Glomerular endothelial cell (primary cell): ENCODE measurements around the gene OTP. TPM values are rescaled to one million over a fixed set of nuclear protein-coding genes. Genes with fewer than 3 reads are reported as not detected.

Source experiments
- DNase-seq: peaks from one replicate; pipeline ENCODE4 v3.0.0-alpha.2; 2011; ENCODE audit warnings: low read depth, low spot score; ENCODE audit errors: extremely low read depth
- total RNA-seq: library from RNA; depleted of rRNA; stranded (reverse); fragments of >200 nt; gene quantifications from 2 replicates; pipeline ENCODE4 v1.2.3, GENCODE V29; 2015

OTP gene
- not detected in 2 replicates for total RNA-seq

DNA sequence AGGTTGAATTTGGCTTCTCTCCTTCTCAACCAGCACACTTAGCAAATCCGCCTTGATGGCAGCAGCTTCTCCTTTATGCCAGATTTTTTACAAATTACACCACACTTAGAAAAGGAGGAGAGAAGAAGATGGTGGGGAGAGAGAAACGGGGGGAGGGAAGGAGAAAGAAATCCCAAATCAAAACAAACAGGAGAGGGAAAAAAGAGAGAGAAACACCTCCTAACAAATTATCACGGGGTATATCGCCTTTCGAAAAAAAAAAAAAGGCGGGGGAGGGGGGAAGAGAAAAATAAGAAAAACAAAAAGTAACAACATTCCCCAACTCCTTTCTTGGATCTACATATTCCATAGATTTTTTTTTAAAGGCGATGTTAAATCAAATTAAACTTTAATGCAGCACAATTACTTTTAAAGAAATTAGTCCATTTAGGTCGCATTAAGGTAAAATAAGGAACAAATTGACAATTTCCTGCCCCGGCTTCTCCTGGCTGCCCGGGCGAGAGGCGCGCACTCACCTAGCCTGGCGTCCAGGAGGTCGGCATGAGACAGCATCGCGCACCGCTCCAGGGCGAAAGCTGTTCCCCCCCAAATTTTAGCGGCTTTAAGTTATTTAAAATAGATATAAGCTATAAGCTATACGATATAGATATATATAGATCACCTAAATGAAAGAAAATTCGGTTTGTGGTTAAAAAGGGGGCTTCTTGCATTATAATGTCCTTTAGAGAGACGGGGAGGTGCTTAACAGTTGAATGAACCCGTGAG, at the start of gene OTP:
OTP (minus strand) TSS at position 716 of the 765 bp plus-strand sequence; CDS start at position 552, 164 bp downstream.
- no peak for DNase-seq

DNA sequence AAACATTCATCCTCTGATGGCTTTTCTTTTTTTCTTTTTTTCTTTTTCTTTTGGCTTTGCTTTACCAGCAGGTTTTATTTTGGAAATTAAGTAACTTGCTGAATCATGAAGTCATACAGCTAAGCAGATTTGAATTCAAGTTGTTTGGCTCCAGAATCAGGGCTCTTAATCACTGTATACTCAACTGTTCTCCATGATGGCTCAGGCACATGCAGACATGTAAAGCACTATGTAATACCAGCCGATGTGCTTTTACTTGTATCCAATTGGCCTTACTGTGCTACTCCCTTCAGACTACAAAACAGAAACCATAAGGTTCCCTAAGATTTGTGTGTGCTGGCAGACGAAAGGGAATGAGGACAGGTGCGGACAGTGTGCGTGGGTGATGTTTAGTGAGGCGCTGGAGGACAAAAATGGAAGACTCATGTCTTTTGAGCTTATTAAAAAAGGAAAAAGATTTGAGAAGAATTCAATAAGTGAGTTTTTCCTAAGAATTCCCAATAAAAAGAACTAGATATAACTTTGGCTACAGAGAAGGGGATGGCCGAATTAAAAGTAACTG, 44.7 kb upstream of the OTP start:
- no peak for DNase-seq

DNA sequence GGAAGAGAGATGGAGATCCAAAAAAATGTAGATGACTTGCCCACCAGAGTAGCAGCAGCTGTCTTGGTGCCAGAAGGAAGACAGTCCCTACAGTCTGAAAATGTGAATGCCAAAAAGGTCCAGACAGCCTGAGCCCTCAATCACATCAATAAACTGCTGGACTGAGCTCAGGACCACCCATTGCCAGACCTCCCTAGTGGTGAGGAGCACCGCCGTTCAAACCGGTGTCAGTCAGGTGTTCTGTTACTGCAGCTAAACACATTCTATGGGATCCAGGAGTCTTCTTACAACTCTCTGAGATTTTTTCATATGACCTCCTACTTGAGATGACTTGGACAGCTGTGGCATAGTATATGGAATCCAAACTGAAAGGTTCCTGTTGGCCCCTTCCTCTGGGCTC, 32.0 kb upstream of the OTP start:
- DNase-seq: no peak

DNA sequence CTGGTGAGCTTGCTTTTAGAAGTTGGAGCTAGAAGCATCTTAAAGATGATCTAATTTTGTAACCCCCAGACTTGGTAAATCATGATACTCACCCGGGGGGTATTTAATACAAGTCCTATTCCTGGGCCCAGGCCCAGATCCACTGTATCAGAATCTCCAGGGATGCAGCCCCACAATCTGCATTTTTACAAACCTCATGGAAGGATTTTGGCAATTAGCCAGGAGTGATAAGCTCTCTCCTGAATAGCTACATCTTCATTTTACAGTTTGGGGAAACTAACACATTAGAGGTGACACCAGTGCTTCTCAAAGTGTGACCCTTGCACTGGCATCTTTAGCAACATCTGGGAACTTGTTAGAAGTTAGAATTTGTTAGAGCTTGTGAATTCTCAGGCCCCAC, 31.2 kb upstream of the OTP start:
- DNase-seq: no peak

DNA sequence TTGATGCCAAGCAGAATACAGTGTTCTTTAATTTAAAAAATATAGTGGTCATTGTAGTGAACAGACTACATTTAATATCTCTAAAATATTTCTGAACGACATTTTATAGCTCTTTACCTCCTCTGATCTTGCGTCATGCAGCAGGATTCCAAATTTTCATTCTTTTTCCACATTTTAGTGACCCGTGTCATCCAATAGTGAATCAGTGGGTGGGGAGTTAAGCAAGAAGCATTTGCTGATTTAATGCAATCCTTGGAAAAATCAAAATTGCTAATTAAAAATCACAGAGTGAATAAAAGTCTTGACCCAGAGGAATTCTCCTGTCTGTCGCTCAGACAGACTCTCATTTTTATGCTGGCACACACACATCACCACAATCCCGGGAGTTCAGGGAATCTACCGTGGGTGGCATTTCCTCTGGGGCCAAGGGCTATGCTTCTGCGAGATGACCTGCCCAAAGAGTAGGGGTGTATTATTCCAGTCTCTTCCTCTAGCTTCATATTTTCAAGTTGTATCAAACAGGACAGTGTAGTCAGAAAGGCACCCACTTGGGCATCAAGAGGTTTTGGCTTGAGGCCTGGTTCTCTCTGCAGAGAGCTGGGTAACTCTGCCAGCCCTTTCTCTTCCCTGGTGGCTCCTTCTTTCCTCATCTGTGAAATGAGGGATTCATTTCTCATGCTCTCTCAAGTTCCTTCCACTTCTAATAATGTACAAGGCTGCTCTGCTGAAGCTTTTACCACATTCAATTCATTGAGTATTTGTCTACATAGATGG, 24.8 kb upstream of the OTP start:
- no peak for DNase-seq

DNA sequence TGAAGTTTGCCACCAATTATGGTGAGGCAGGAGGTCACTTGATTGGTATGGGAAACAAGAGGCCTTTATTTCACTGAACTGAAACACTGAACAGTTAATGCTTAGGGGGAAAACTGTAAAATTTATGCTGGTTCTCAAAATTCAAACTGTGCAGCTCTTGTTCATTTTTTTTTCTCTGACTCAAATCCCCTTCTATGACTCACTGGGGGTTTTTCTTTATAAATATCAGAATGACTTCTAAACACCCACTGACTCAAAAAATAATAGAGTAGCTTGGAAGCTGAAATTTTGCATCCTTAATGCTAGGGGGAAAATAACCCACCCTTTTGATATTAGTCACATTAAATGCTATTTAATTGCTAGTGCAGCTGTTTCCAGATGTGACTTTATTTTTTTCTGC, 24.1 kb upstream of the OTP start:
- DNase-seq: no peak

DNA sequence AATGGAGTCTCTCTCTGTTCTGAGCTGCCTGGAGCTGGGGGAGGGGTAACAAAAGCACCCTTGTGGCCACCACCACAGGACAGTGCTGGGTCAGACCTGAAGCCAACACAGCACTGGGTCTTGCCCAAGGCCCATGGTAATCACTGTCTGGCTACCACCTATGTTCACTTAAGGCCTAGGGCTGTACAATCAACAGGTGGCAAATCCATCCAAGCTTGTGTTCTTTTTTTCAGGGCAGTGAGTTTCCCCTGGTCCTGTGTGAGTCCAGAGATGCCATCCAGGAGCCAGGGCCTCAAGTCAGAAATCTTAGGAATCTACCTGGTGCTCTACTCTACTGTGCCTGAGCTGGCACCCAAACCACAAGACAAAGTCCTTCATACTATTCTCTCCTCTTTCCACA, 20.1 kb upstream of the OTP start:
- no peak for DNase-seq

DNA sequence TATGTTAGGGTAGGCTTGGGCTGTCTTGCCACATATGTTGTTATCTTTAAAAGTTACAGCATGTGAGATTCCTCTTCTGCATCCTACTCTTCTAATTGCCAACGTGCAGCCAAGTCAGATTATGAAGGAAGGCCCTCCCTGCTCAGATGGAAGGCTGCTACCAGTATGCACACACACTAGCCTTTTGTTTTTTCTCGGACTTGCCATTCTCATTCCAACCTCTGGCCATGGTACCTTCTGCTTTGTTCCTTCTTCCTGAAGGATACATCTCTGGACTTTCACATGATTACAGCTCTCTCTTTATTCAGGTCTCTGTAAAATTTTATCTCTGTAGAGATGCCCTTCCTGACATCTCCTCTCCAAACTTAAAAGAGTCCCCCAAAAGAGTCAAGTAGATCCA, 12.8 kb upstream of the OTP start:
- no peak for DNase-seq

DNA sequence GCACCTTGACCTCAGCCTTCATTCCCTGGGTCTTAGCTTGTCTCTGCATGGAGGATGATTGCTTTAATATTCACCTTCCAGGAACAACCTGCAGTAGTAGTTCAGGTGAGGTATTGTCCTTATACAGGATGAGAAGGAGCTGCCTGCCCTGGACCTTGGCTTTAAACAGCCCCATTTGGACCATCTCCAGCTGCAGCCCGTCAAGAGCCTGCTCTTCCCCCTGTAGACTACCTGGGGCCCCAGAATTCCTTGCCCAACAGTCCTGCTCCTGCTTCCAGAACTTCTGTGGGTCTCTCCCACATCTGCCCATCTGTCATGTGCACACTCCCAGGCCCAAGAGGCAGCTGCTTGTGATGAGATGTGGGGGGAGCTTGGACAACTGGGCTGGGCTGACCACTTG, 12.2 kb upstream of the OTP start:
- DNase-seq: no peak

DNA sequence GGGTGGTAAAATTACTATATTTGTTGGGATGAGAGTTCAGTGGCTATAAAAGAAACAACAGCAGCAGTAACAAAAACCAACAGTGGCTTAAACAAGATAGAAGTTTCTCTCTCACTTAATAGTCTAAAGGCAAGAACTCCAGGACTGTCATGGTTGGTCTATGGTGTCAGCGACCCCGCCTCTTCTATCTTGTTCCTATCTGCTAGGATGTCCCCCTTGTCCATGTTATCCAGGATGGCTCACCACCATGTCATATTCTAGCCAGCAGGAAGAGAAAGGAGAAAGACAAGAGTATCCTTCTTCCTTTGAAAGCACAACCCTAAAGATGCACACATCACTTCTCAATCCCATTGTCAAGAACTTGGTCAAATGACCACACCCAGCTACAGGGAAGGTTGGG, 11.3 kb upstream of the OTP start:
- no peak for DNase-seq

DNA sequence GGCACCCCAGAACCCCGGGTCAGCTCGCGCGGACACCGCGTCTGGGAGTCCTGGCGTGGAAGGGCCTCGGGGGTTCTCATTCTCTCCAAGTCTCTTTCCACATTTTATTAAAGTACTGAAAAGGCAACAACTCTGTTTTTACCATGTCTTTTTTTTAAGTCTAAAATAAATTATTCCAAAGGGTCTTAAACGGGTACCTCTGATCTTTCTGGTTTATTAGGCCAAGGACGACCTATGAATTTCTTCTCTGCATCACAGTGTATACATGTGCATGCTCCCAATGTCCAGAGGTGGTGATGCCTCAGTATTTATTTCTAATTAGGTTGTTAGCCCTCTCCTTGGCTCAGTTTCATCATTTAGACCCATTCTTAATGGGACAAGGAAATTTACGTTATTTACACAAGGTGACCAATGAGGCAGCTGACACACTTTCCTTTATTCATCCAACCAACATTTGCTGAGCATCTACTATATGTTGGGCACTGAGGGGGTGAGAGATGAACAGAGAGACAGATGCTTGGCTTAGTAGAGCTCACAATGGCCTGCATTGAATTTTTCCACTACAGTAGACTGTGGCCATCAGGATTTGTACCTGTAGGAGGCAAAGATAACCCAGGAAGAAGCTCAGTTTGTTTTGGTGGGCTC, 7.6 kb upstream of the OTP start:
- DNase-seq: no peak

DNA sequence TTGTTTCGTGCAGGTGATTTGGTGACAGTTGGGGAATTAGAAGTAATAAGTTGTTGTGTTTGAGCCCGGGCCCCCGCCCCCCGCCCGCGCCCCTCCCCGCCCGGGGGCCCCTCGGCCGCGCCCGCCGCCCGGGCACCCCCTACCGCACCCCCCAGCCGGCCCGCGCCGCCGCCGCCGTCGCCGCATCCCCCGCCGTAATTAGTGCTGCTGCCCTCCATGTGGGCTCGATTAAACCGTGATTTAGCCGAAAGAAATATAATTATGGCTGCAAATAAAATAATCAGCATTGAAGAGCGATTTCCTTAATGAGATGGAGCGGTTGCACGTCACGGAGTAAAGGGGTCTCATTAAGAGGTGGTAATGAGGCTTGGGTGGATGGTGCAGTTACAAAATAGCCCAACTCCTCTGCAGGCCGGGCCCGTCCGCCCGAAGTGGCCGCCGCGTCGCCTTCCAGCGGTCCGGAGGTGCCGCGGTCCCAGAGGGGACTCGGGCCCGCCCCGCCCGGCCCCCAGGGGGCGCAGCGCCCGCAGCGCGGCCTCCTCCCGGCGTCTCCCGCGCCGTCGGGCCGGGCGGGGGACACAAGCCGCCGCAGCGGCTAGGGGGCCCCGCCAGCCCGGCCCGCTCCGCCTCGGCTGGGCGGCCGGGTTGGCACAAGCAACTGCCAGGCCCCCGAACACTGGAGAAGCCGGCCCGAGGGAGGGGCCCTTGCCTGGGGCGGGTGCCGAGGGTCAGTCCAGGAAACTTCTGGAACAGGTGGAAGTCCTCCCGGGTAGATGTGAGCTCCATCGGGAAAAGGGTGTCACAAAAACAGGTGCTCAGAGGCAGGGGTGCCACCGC, 6.9 kb upstream of the OTP start:
- DNase-seq: no peak

DNA sequence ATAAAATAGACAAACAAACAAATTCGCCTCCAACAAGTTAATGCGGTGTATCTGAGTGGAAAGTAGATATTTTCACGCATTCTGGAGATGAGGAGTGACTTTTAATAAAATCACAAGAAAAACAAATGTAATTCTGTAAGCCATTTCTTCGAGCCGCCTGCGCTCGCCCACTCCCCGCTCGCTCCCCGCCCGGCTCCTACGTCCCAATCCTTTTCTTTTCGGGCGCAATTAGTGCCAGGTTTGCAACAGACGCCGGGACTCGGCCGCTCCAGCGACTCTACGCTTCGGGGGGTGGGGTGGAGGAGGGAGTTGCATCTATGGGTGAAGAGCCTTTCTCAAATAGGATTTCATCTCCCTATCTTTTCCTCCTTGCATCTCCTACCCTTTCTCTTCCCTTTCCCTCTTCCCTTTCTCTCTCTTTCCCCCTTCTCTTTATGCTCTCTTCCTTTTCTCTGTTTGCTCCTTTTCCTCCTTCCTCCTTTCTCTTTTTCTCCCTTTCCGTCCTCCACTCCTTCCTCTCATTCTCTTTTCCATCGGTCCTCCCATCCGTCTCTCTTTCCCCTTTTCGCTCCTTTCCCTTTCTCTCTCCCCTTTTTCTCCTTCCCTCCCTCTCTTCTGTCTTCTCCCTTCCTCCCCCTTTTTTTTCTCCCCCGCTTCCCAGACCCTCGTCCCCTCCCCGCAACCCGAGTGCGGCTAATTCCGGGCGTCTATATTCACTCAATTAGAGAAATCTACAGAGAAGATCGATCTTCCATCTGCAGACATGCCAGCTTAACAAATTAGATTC, 6.1 kb upstream of the OTP start:
- DNase-seq: no peak

DNA sequence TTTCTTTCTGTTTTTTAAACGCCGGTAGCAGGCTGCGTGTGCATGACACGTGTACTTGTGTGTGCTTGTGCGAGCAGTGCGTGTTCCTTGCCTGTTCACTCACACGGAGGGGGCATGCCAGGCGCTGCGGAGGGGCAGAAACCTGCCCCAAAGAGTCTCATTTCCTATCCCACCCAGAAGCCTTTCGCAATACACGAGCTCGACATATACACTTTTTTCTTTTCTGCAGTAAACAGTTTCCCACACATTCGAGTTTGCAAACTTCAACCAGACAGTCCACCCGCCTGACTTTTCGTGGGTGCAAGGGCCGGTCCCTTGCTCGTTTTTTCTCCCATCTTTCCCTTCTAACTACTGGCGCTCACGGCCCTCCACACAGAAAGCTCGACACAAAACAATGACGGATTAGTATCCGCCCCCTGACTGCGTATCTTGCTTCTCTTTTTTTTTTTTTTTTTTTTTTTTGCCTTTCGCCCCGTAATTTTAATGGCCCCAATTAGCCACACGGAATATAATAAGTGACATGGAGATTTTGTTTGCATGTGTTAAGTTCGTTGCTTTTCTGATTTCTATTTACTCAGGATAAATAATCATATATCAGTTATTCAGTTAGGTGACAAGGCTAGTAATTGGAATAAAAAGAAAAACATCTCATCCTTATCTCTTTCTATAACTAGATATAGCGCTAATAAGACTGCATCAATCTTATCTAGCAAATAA, 5.3 kb upstream of the OTP start:
- DNase-seq: no peak

DNA sequence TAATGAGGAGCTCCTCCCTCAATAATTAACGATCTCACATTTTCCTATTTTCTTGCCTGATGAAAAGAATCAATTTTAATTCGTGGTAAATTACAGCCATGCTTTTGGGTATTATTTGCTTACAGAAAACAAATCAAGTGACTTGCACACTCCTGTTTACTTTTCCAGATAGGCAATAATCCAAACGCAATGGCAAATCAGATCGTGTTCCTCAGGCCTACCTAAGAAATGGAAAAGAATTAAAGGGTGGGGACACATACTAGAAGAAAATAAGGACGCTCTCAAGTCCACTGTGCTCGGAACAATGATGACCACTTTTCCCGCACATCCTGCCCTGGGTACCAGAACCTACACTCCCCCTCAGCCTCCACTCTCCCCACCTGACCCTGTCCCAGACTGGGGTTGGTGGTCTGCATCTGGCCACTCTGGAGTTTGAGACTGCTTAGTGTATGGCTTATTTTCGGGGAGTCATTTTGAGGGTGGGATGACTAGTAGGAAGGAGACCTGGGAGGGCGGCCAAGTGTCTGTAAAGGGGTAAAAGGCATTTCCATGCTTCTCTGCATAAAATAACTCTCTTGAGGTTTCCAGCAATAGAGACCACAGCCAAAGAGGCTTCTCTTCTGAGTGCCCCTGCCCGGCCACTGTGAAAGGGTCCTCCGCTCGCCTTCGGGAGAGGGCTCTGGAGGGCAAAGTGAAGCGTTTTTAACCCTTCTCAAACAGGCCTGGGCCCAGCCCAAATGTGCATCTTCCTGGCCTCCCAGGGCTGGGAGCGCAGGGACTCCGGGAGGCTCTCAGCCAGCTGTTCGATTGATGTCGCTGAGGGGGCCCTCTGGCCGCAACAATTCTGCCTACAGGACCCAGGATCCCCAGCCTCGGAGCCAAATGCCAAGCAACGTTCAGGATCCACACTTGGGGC, 4.5 kb upstream of the OTP start:
- no peak for DNase-seq

DNA sequence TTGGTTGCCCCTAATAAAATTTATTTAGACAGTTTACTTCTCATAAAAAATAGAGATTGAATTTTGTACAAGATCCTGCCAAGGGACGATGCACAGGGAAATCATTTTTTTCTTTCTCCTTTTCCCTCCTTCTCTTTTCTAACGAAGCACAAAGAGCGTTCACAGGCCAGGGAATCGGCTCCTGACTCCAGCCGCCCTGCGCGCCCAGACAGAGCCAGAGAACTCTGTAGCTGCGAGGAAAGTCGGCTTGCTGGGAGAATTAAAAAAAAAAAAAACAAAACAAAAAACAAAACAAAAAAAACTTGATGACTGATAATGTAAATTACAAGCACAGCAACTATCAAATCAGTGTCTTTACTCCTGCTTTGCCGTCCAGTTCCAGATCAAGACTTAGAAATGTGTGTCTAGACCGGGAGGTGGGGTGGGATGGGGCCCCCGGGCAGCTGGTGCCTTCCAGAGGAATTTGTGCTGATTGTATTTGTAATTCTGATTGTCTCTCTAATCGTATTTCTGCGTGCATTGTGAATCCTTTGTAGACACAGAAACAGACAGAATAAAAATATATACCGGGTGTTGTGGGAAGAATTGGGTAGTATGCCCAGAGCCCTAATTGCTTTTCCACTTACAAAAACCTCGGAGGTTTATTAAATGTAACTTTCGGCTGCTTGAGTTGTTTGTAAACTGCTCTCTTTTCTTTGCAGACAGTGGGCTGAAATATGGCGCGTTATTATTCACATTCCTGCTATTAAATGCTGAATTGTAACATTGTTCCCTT, 3.6 kb upstream of the OTP start:
- DNase-seq: no peak

DNA sequence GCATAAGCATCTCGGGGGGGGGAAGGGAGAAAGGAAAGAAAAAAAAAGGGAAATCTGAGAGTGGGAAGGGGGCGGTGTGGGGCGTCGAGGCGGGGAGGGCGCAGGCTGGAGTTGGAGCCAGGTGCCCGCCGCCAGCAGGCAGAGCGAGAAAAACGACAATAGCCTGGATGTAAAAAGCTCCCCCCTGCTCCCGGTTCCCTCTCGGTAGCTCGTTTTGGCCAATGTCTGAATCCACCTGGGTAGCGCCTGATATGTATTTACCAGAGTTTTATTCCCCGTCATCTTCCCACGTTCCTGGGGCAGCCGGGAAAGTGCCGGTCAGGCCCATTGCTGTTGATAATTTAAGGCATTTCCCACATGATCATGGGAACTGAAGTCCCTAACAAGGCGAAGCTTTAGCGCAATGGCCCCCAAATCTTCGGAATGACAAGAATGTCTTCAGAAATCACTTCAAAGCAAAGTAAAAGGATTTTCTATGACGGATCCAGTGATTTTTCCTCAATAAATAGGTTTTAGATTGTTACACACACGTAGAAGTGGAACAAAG, 3.0 kb upstream of the OTP start:
- DNase-seq: no peak
